HG03064 (cell line): Measurements from ENCODE around the gene LILRB5.
"Not testable (repeated sequence)": the region's sequence is repeated elsewhere in the genome, so short reads cannot be mapped to it uniquely, and the experiment has no call there.

Experiments used
- ATAC-seq: cut with Tn5 transposase; IDR thresholded peaks from one replicate; pipeline ENCODE4 v1.9.1; 2021; ENCODE audit warnings: low read depth; ENCODE audit not compliant: unreplicated experiment

LILRB5 gene

GRCh38 chr19:54277111-54277615 is 20.1 kb upstream of the LILRB5 start:
- ATAC-seq: not testable (repeated sequence)

GRCh38 chr19:54275951-54276350 is 18.9 kb upstream of the LILRB5 start:
- no peak for ATAC-seq

DNA sequence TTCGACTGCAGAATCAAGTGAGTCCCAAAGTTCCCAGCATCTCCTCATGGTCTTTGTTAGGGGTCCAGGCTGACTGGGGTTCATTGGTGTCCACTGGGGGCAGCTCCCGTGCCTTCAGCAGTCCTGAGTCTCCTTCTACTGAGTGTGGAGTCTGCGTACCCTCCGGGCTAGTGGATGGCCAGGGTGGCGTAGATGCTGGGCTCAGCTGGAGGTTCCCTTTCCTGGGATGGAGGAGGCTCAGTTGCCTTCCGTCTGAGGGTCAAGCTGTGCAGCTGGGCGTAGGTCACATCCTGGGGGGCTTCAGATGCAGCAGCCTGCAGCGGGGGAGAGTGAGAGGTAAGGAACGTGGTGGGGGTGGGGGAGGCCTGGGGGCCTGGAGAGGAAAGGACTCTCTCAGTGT is 17.4 kb upstream of the LILRB5 start:
- not testable (repeated sequence) for ATAC-seq

GRCh38 chr19:54273821-54274220 is 16.7 kb upstream of the LILRB5 start:
- no peak for ATAC-seq

GRCh38 chr19:54272181-54272580 is 15.1 kb upstream of the LILRB5 start:
- ATAC-seq: not testable (repeated sequence)

GRCh38 chr19:54271587-54271986 is 14.5 kb upstream of the LILRB5 start:
- ATAC-seq: not testable (repeated sequence)

DNA sequence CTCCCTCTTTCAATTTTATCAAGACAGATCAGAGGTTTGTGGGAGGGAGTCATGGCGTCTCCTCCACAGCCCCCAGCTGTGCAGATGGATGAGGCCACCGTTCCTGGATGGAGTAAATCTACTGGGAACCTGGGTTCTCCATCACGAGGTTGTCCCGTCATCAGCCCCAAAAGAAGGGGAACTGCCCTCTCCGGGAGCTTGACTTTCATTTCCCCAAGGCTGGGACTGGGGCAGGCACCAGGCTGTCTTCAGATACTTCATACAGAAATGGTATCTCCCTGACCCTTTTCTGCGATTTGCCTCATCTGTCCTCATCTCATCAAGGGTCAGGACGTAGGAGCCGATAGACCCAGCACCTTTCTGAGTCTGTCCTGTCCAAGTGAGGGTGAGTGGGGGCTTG is 14.0 kb upstream of the LILRB5 start:
- no peak for ATAC-seq

DNA sequence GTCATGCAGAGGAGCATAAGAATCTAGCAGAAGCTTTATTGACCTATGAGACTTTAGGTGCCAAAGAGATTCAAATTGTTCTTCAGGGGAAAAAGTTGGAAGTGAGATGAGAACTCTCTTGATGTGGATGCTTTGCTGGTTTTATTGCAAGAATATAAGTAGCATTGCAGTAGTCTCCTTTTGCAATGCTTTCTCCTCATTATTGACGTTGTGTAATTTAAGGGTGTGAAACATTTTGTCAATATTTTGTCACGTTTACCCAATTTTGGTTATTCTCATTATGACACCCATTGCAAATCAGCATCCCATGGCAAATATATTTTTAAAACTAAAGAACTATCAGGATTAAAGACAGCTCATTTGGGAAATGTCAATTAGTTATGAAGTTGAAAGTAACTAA is 11.9 kb upstream of the LILRB5 start:
- no peak for ATAC-seq

DNA sequence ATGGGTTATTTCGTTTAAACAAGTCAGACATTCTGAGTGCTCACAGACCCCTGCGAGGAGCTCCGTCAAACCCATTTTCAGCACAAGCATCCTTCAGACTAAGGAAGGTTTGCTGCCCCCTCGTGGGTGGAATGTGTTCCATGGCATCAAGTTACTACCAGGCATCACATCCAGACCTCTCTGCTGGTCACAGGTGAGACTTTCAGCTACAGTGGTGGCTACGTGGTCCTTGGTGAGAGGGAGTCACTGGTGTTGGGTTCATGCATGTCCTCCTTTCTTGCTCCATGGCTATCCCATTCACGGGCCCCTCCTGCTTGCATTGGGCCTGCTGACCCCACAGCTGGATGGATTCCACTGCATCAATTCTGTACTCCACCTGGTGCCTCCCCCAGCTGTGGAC is 9.1 kb upstream of the LILRB5 start:
- ATAC-seq: no peak

DNA sequence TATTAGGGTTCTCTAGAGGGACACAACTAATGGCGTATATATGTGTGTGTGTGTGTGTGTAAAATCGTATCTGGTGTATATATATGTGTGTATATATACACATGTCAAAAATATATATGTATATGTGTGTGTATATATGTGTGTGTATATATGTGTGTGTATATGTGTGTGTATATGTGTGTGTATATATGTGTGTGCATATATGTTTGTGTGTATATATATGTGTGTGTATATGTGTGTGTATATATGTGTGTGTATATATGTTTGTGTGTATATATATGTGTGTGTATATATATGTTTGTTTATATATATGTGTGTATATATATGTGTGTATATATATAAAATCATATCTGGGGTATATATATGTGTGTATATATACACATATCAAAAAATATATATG is 5.4 kb upstream of the LILRB5 start:
- ATAC-seq: no peak

DNA sequence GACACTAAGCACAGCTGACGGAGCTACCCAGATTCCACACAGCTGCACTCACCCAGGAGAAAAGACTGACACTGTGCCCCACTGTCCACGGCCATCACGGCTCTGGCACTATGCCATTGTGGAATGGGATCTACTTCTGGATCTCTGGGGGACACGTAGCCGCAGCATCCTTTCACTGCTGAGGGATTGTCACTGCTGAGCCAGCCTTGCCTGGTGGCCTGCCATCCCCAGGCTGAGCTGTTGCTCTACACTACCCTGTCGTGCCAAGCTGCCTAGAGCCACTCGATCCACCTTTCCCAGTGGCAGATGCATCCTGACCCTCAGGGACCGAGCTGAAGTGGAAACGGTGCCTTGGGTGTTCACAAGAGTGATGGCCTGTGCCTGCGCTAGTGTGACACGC is 5.0 kb upstream of the LILRB5 start:
- ATAC-seq: no peak

- ATAC-seq: no peak
Measured at GRCh38 chr19:54256250-54257115, 590 bp downstream of the LILRB5 start.

GRCh38 chr19:54255105-54255775 is 1.8 kb downstream of the LILRB5 start:
- ATAC-seq: no peak

- no peak for ATAC-seq
Measured at GRCh38 chr19:54254195-54254906, 2.7 kb downstream of the LILRB5 start.

DNA sequence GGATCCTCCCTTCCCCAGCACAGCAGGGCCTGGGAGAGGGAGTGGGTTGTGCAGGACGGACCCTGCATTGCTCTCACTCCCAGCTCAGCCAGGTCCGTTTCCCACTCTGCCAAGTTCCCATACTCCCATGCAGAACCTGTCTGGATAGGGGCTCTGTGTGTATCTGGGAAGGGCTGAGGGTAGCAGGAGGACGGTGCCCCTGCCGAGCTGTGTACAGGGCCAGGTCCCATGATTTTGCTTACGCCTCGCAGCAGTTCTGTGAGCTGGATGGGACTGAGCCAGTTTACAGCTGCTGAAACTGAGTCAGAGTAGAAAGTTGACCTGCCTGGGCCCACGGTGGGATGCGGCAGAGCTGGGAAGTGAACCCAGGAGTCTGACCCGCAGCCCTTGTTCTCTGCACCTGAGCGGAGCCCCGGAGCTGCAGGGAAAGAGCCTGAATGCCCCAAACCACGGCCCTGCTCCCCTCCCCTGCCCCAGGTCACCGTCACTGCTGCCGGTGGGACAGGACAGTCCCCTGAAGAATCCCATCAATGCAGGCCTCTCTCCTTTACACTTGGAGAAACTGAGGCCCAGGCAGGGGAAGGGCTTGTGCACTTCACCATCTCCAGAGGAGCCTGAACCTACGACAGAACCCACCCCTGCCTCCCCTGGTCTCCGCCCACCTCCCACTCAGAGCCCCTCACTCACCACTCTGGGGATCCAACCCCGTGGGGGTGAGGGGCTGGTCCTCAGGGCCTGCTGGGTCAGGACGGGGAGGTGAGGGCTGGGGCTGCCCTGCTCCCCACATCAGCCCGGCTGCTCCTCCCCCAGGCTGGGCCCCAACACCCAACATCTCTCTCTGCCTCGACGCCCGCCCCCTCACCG is 3.5 kb downstream of the LILRB5 start:
- no peak for ATAC-seq

- ATAC-seq: no peak
Measured at GRCh38 chr19:54252845-54253244, 4.2 kb downstream of the LILRB5 start.

GRCh38 chr19:54252243-54252642 is 4.8 kb downstream of the LILRB5 start:
- ATAC-seq: no peak

DNA sequence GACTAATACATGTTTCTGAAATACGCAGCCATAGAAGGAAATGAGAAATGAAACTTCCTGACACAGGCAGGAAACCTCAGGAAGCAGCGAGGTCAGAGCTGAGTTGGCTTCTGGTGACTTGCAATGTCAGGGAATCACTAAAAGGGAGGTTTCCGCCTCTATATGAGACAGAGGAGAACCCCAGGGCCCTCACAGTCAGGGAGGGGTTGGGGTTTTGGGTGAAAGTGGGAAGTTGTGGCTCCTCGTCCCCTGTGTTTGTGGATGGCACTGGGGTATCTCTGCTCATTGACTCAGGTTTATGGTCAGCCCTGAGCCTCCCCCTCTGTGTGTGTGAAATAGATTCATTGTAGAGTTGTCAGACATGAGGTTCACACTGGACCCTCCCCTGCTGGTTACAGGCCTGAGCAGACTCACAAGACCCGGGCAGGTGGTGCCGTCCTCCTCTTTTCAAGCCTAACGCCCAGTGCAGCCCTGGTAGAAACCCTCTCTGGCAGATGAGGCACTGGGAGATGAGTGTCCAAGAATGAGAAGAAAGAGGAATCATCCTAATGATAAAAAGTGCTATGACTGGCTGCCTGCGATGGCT is 9.0 kb downstream of the LILRB5 start:
- ATAC-seq: no peak

GRCh38 chr19:54247106-54247930 is 9.8 kb downstream of the LILRB5 start:
- no peak for ATAC-seq
